CD8-positive, alpha-beta memory T cell (primary cell): ENCODE measurements around the gene CREBZF. TPM values are rescaled to one million over a fixed set of nuclear protein-coding genes. Genes with fewer than 3 reads are reported as not detected.
"Not testable (repeated sequence)": the region's sequence is repeated elsewhere in the genome, so short reads cannot be mapped to it uniquely, and the experiment has no call there.

Source experiments
- CTCF ChIA-PET: fragments of 350-600 bp; sonication (Branson Sonifier 250); formaldehyde crosslinking; loops from one replicate; lab custom pipeline; 2021; ENCODE audit warnings: antibody characterized with exemption; lab: Charles Lee
- POLR2A ChIA-PET: fragments of 350-600 bp; sonication (Branson Sonifier 250); formaldehyde crosslinking; loops from one replicate; lab custom pipeline; 2021; ENCODE audit warnings: antibody characterized with exemption; lab: Charles Lee
- DNase-seq, 5 donors: peaks; one replicate each; pipeline versions ENCODE4 v3.0.0 to v3.0.0-alpha.2; 2020 to 2022; ENCODE audit warnings: mixed read lengths in 1 of 5
- H3K27ac ChIP-seq: one replicate; pipeline ENCODE4 v1.7.0; 2013; ENCODE audit warnings: low read depth, mild to moderate bottlenecking, low read length, moderate library complexity
- H3K27me3 ChIP-seq: 2 replicates; pipeline ENCODE4 v1.7.0; 2013; ENCODE audit warnings: low read length, mild to moderate bottlenecking; ENCODE audit not compliant: insufficient read depth, poor library complexity, severe bottlenecking
- H3K36me3 ChIP-seq: 2 replicates; pipeline ENCODE4 v1.7.0; 2013; ENCODE audit warnings: mild to moderate bottlenecking, low read length, moderate library complexity; ENCODE audit not compliant: insufficient read depth
- H3K4me1 ChIP-seq: 2 replicates; pipeline ENCODE4 v1.7.0; 2013; ENCODE audit warnings: mild to moderate bottlenecking, low read length, moderate library complexity; ENCODE audit not compliant: insufficient read depth
- H3K4me3 ChIP-seq: 2 replicates; pipeline ENCODE4 v1.7.0; 2013; ENCODE audit warnings: mild to moderate bottlenecking, low read length
- H3K9me3 ChIP-seq: 2 replicates; pipeline ENCODE4 v1.7.0; 2013; ENCODE audit warnings: mild to moderate bottlenecking, low read length
- H3K27ac Mint-ChIP-seq, 8 donors: one replicate each; pipeline ENCODE4 v1.8.0; 2020 to 2021; ENCODE audit warnings: mixed read lengths in 8 of 8, mild to moderate bottlenecking in 6 of 8, inconsistent platforms in 3 of 8, moderate library complexity in 3 of 8
- H3K27me3 Mint-ChIP-seq, 2 donors: one replicate each; pipeline ENCODE4 v1.8.0; 2020 to 2021; ENCODE audit warnings: mixed read lengths in 2 of 2, mild to moderate bottlenecking in 1 of 2, moderate library complexity in 1 of 2
- H3K36me3 Mint-ChIP-seq, 3 donors: one replicate each; pipeline ENCODE4 v1.8.0; 2020 to 2021; ENCODE audit warnings: mixed read lengths in 3 of 3, inconsistent platforms in 1 of 3, mild to moderate bottlenecking in 1 of 3
- H3K4me1 Mint-ChIP-seq, 3 donors: one replicate each; pipeline ENCODE4 v1.8.0; 2020 to 2021; ENCODE audit warnings: mixed read lengths in 3 of 3, inconsistent platforms in 1 of 3, mild to moderate bottlenecking in 1 of 3
- H3K4me3 Mint-ChIP-seq, 7 donors: one replicate each; pipeline ENCODE4 v1.8.0; 2020 to 2021; ENCODE audit warnings: mixed read lengths in 7 of 7, mild to moderate bottlenecking in 6 of 7, moderate library complexity in 4 of 7, inconsistent platforms in 2 of 7
- H3K9me3 Mint-ChIP-seq, 5 donors: one replicate each; pipeline ENCODE4 v1.8.0; 2020 to 2022; ENCODE audit warnings: mixed read lengths in 5 of 5, mild to moderate bottlenecking in 3 of 5, moderate library complexity in 2 of 5, inconsistent platforms in 1 of 5
- polyA plus RNA-seq: library from polyadenylated mRNA; unstranded; fragments of 300-500 nt; fragmentation: Illumina TruSeq; gene quantifications from one replicate; pipeline ENCODE4 v1.2.3, GENCODE V29; 2021
- total RNA-seq, 2 experiments: library from RNA; stranded (reverse); gene quantifications; one replicate each; pipeline ENCODE4 v1.2.3, GENCODE V29; 2021

The CREBZF gene
- total and polyA plus RNA-seq, 3 experiments from 2014 or later, result 14.7 to 45.1 (median 45.0) TPM

GRCh38 chr11:85661972-85662664 is 2.8 kb downstream of the CREBZF start:
- Histone ChIP-seq H3K27me3 (no peaks in the 10 kb centered on the region), H3K9me3 (no peaks in the 10 kb centered on the region), H3K4me3 (no peak overlapping the region), H3K36me3 (peaks cover 12% of the 10 kb centered on the region), H3K27ac (peak overlapping the region; percentile 1), H3K4me1 (peaks cover 45% of the 10 kb centered on the region)
- Mint-ChIP-seq H3K27ac (peak overlapping the region in 6 of 8 donors; percentile 46 to 98 (median 63)), H3K9me3 (no peaks in the 10 kb centered on the region), H3K27me3 (peaks cover 0 to 3% of the 10 kb centered on the region in 2 donors), H3K4me1 (peaks cover 54 to 73% (median 73%) of the 10 kb centered on the region in 3 donors), H3K4me3 (peak overlapping the region; percentile 49 to 100 (median 98)), H3K36me3 (peaks cover 0 to 64% (median 6%) of the 10 kb centered on the region in 3 donors)
- DNase-seq, result no peak
- ChIA-PET CTCF (interaction anchor here (1.4 to 3.5 kb wide), 2 partner anchors 15 to 34 kb away, joined by 3 to 10 read pairs; partner anchors contain the start of genes DLG2, TMEM126A and TMEM126B), POLR2A (interaction anchor here (7.1 kb wide), 1 partner anchor 14 kb away, joined by 73 read pairs; the partner anchor contains the start of gene TMEM126A)

DNA sequence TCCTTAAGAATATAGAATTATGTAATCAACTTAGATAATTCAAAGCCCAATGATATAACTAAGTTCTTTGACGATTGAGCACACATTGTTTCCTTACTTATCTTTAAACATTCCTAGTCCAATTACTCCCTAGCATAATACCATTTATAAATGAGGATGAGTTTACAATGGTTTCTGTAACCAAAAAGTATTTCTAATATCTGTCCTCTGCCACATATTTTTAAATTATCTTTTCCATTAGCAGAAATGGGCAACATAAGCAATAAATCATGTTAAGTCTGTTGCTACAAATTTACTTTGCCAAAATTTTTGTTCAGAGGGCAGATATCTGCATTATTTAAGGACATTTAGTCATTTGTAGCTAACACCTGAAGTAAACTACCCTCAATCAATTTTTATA is 6.7 kb downstream of the CREBZF start:
- Histone ChIP-seq H3K27ac (no peak overlapping the region), H3K36me3 (peaks cover 11% of the 10 kb centered on the region), H3K27me3 (no peaks in the 10 kb centered on the region), H3K4me3 (no peak overlapping the region), H3K4me1 (peaks cover 37% of the 10 kb centered on the region), H3K9me3 (no peaks in the 10 kb centered on the region)
- CTCF ChIA-PET, result no interaction called here
- peaks cover 0 to 75% (median 12%) of the 10 kb centered on the region in 3 donors for H3K36me3 Mint-ChIP-seq
- no peaks in the 10 kb centered on the region for H3K27me3 Mint-ChIP-seq
- no peak overlapping the region for H3K4me3 Mint-ChIP-seq
- no peak for DNase-seq
- H3K27ac Mint-ChIP-seq, result peak overlapping the region in 3 of 8 donors; percentile 23 to 66 (median 63)
- H3K9me3 Mint-ChIP-seq, result no peaks in the 10 kb centered on the region
- POLR2A ChIA-PET, result no interaction called here
- H3K4me1 Mint-ChIP-seq, result peaks cover 49 to 78% (median 73%) of the 10 kb centered on the region in 3 donors

GRCh38 chr11:85656777-85657176 is 8.2 kb downstream of the CREBZF start:
- Histone ChIP-seq H3K4me3 (no peak overlapping the region), H3K36me3 (peaks cover 6% of the 10 kb centered on the region), H3K27me3 (no peaks in the 10 kb centered on the region), H3K27ac (no peak overlapping the region), H3K9me3 (no peaks in the 10 kb centered on the region), H3K4me1 (peaks cover 26% of the 10 kb centered on the region)
- H3K27me3 Mint-ChIP-seq, result no peaks in the 10 kb centered on the region
- no peaks in the 10 kb centered on the region for H3K9me3 Mint-ChIP-seq
- H3K4me3 Mint-ChIP-seq, result no peak overlapping the region
- H3K27ac Mint-ChIP-seq, result peak overlapping the region in 4 of 8 donors; percentile 7 to 73 (median 50)
- POLR2A ChIA-PET, result interaction anchor here (1.2 kb wide), 1 partner anchor 9 kb away, joined by 3 read pairs; the partner anchor contains the start of gene TMEM126A
- peaks cover 0 to 72% (median 12%) of the 10 kb centered on the region in 3 donors for H3K36me3 Mint-ChIP-seq
- peaks cover 47 to 75% (median 70%) of the 10 kb centered on the region in 3 donors for H3K4me1 Mint-ChIP-seq
- no peak for DNase-seq
- CTCF ChIA-PET, result no interaction called here

DNA sequence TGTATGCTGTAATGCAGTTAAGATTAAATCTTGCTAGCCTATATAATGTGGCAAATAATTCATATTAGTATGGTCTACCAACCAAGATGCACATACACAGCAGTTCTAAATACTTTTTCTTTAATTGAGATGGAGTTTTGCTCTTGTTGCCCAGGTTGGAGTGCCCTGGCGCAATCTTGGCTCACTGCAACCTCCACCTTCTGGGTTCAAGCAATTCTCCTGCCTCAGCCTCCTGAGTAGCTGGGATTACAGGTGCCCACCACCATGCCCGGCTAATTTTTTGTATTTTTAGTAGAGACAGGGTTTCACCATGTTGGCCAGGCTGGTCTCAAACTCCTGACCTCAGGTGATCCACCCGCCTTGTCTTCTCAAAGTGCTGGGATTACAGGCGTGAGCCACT is 10.6 kb downstream of the CREBZF start:
- H3K4me1 Mint-ChIP-seq, result peaks cover 30 to 62% (median 59%) of the 10 kb centered on the region in 3 donors
- H3K4me1 ChIP-seq, H3K27ac ChIP-seq, POLR2A ChIA-PET, H3K27me3 ChIP-seq, H3K27me3 Mint-ChIP-seq, H3K9me3 ChIP-seq, H3K4me3 Mint-ChIP-seq, H3K4me3 ChIP-seq, DNase-seq, H3K9me3 Mint-ChIP-seq, H3K27ac Mint-ChIP-seq, H3K36me3 ChIP-seq: not testable (repeated sequence)
- CTCF ChIA-PET, result interaction anchor here (1.3 kb wide), 1 partner anchor 9 kb away, joined by 4 read pairs; no protein-coding TSS in a partner anchor
- peaks cover 0 to 59% (median 8%) of the 10 kb centered on the region in 3 donors for H3K36me3 Mint-ChIP-seq

- H3K27me3 Mint-ChIP-seq, result no peaks in the 10 kb centered on the region
- Histone ChIP-seq H3K27me3 (no peaks in the 10 kb centered on the region), H3K4me3 (no peak overlapping the region), H3K36me3 (no peaks in the 10 kb centered on the region), H3K9me3 (no peaks in the 10 kb centered on the region), H3K27ac (no peak overlapping the region), H3K4me1 (peaks cover 13% of the 10 kb centered on the region)
- no peak for DNase-seq
- no peak overlapping the region for H3K4me3 Mint-ChIP-seq
- no peaks in the 10 kb centered on the region for H3K9me3 Mint-ChIP-seq
- H3K36me3 Mint-ChIP-seq, result peaks cover 0 to 48% (median 8%) of the 10 kb centered on the region in 3 donors
- ChIA-PET CTCF (no interaction called here), POLR2A (interaction anchor here (1.6 kb wide), 1 partner anchor 11 kb away, joined by 6 read pairs; no protein-coding TSS in a partner anchor)
- H3K27ac Mint-ChIP-seq, result peak overlapping the region in 4 of 8 donors; percentile 22 to 65 (median 62)
- H3K4me1 Mint-ChIP-seq, result peaks cover 30 to 60% (median 56%) of the 10 kb centered on the region in 3 donors
These were observed 12.0 kb downstream of the CREBZF start for GRCh38 chr11:85652786-85653447.

DNA sequence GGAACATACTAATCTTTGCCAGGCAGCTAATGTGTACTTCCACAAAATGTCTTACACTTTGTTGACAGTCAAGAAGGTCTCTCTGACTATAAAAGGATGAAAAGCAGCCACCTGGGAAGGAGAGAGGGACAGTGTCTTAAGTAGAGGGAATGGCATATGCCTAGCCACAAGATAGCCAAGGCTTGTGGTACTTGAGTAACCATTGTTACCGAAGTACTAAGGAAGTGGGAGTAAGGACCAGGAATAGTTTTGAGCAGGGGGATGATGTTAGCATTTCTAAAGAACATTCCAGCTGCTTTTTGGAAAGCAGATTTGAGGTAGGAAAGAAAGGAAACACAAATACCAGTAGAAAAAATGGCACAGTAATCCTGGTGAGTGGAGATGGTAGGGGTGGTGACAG is 13.8 kb downstream of the CREBZF start:
- Mint-ChIP-seq H3K4me3 (no peak overlapping the region), H3K36me3 (peaks cover 0 to 37% (median 3%) of the 10 kb centered on the region in 3 donors), H3K4me1 (peaks cover 29 to 59% (median 55%) of the 10 kb centered on the region in 3 donors), H3K27me3 (no peaks in the 10 kb centered on the region), H3K9me3 (no peaks in the 10 kb centered on the region), H3K27ac (peak overlapping the region in 5 of 8 donors; percentile 1 to 83 (median 44))
- DNase-seq, result no peak
- Histone ChIP-seq H3K4me3 (no peak overlapping the region), H3K36me3 (no peaks in the 10 kb centered on the region), H3K4me1 (peaks cover 21% of the 10 kb centered on the region), H3K27ac (no peak overlapping the region), H3K9me3 (no peaks in the 10 kb centered on the region), H3K27me3 (no peaks in the 10 kb centered on the region)
- CTCF ChIA-PET, result no interaction called here
- POLR2A ChIA-PET, result interaction anchor here (0.6 kb wide), 3 partner anchors 22 to 204 kb away, joined by 3 read pairs; partner anchors contain the start of gene CCDC83

- POLR2A ChIA-PET, result interaction anchor here (0.7 to 3.8 kb wide), 8 partner anchors 9 to 401 kb away, joined by 3 to 73 read pairs (median 5); partner anchors contain the start of genes CCDC83, CREBZF, DLG2 and SYTL2
- no peaks in the 10 kb centered on the region for H3K9me3 ChIP-seq
- Mint-ChIP-seq H3K27ac (peak within 1 kb of the TSS; percentile 87 to 99 (median 98)), H3K27me3 (peaks cover 8 to 25% of the 10 kb centered on the region in 2 donors), H3K36me3 (peaks cover 0 to 18% (median 3%) of the 10 kb centered on the region in 3 donors), H3K4me3 (peak within 1 kb of the TSS; percentile 86 to 97 (median 96)), H3K4me1 (peaks cover 23 to 43% (median 41%) of the 10 kb centered on the region in 3 donors), H3K9me3 (no peaks in the 10 kb centered on the region)
- peak within 1 kb of the TSS; percentile 77 for H3K27ac ChIP-seq
- H3K36me3 ChIP-seq, result no peaks in the 10 kb centered on the region
- peak within 1 kb of the TSS; percentile 81 for H3K4me3 ChIP-seq
- peak; percentile 83 to 92 (median 87) for DNase-seq
- no peaks in the 10 kb centered on the region for H3K27me3 ChIP-seq
- peaks cover 21% of the 10 kb centered on the region for H3K4me1 ChIP-seq
- CTCF ChIA-PET, result interaction anchor here (0.9 to 1.5 kb wide), 9 partner anchors 10 to 176 kb away, joined by 3 to 8 read pairs (median 3); partner anchors contain the start of genes CREBZF and TMEM126B
These were observed 17.2 kb downstream of the CREBZF start, which contains the start of gene TMEM126A for GRCh38 chr11:85647604-85648299. Gene TMEM126A (plus strand): TSS chr11:85647967. CDS start chr11:85650256, 2,289 bp downstream.
